ENCODE measurements around the gene ARHGAP31. TPM values are rescaled to one million over a fixed set of nuclear protein-coding genes. Genes with fewer than 3 reads are reported as not detected.

The ARHGAP31 gene
- total and polyA plus RNA-seq, 2 of the 8 experiments (the other 6 are each of a cell fraction or from before 2014, with no cell fraction given) = 1.1 to 7.6 TPM

DNA sequence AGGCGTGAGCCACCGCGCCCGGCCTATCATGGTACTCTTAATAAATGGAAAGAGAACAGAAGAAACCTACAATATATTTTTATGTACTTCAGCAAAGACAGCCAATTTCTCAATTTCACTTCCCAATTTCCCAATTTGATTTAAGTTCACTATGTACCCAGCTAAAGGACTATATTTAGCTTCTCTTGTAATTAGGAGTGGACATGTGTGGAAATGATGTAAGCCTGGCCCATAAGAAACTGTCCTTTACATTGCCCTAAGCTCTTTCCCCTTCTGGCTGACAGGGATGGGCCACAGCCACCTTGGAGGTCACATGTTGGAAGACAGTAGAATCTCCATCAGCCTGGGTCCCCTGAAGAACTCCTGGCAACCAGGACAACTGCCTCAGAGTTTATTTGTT lies 163.1 kb downstream of the ARHGAP31 start (continued):
- no peak for TF ChIP-seq TBP (IDR thresholded peaks at IDR 0.05; ENCODE audit: low read depth, low read length)
- TF ChIP-seq, protein P1, sequence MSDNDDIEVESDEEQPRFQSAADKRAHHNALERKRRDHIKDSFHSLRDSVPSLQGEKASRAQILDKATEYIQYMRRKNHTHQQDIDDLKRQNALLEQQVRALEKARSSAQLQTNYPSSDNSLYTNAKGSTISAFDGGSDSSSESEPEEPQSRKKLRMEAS (IDR thresholded peaks at IDR 0.05) = no peak
- TF ChIP-seq JUN (IDR thresholded peaks at IDR 0.05; ENCODE audit: low read depth, low read length) = no peak

Data from H1 (cell line).